GM12891 (cell line): ENCODE results near the gene PRSS21.

ENCODE experiments used
- POLR2A ChIP-seq: IDR thresholded peaks from 2 replicates; pipeline ENCODE4 v1.6.1; 2011; ENCODE audit warnings: low read depth, low read length, control low read depth
- POLR2AphosphoS5 ChIP-seq: IDR thresholded peaks from 2 replicates; pipeline ENCODE4 v1.6.1; 2011; ENCODE audit warnings: low read depth, low read length, control low read depth
- POU2F2 ChIP-seq: IDR thresholded peaks from 2 replicates; pipeline ENCODE4 v1.6.1; 2011; ENCODE audit warnings: low read depth, mild to moderate bottlenecking, control low read depth, low read length, moderate library complexity
- TAF1 ChIP-seq: IDR thresholded peaks from 2 replicates; pipeline ENCODE4 v1.6.1; 2011; ENCODE audit warnings: low read depth, low read length, control low read depth

GRCh38 chr16:2822158-2822495, 5.1 kb downstream of the PRSS21 start:
- TF ChIP-seq POLR2AphosphoS5 (no peak), TAF1 (no peak), POLR2A (no peak), POU2F2 (no peak)
